T-helper 22 cell (primary cell): ENCODE data around the gene PPP1R12B.
"Not testable (repeated sequence)": the region's sequence is repeated elsewhere in the genome, so short reads cannot be mapped to it uniquely, and the experiment has no call there.

Experiments used
- DNase-seq: peaks from one replicate; pipeline ENCODE4 v3.0.0-alpha.2; 2020; ENCODE audit warnings: low read depth

Gene PPP1R12B

GRCh38 chr1:202488178-202488649 is 139.7 kb downstream of the PPP1R12B start:
- DNase-seq = not testable (repeated sequence)

- DNase-seq = not testable (repeated sequence)
Observed at GRCh38 chr1:202489101-202489500, 140.6 kb downstream of the PPP1R12B start.

GRCh38 chr1:202493112-202493511 is 144.6 kb downstream of the PPP1R12B start:
- not testable (repeated sequence) for DNase-seq

GRCh38 chr1:202498542-202498941 is 150.0 kb downstream of the PPP1R12B start:
- no peak for DNase-seq

- not testable (repeated sequence) for DNase-seq
Observed at GRCh38 chr1:202499997-202500396, 151.5 kb downstream of the PPP1R12B start.

GRCh38 chr1:202501281-202501680 is 152.8 kb downstream of the PPP1R12B start:
- DNase-seq = no peak

- no peak for DNase-seq
Observed at GRCh38 chr1:202505356-202505755, 156.9 kb downstream of the PPP1R12B start.

GRCh38 chr1:202505880-202506575 is 157.5 kb downstream of the PPP1R12B start:
- DNase-seq = not testable (repeated sequence)

GRCh38 chr1:202508863-202509262 is 160.4 kb downstream of the PPP1R12B start:
- DNase-seq = not testable (repeated sequence)

GRCh38 chr1:202513875-202514274 is 165.4 kb downstream of the PPP1R12B start:
- DNase-seq = not testable (repeated sequence)

GRCh38 chr1:202516434-202516877 is 168.0 kb downstream of the PPP1R12B start:
- no peak for DNase-seq

- DNase-seq = not testable (repeated sequence)
Observed at GRCh38 chr1:202517146-202517545, 168.6 kb downstream of the PPP1R12B start.

- DNase-seq = not testable (repeated sequence)
Observed at GRCh38 chr1:202518180-202518579, 169.7 kb downstream of the PPP1R12B start.

GRCh38 chr1:202518905-202519304 is 170.4 kb downstream of the PPP1R12B start:
- DNase-seq = not testable (repeated sequence)

GRCh38 chr1:202520129-202520856 is 171.8 kb downstream of the PPP1R12B start:
- not testable (repeated sequence) for DNase-seq

- DNase-seq = not testable (repeated sequence)
Observed at GRCh38 chr1:202520857-202521216, 172.3 kb downstream of the PPP1R12B start.

GRCh38 chr1:202521484-202521883 is 173.0 kb downstream of the PPP1R12B start:
- not testable (repeated sequence) for DNase-seq

GRCh38 chr1:202521886-202522285 is 173.4 kb downstream of the PPP1R12B start:
- DNase-seq = no peak

GRCh38 chr1:202526056-202526455 is 177.6 kb downstream of the PPP1R12B start:
- DNase-seq = not testable (repeated sequence)

GRCh38 chr1:202528096-202528722 is 179.7 kb downstream of the PPP1R12B start:
- not testable (repeated sequence) for DNase-seq

- not testable (repeated sequence) for DNase-seq
Observed at GRCh38 chr1:202530686-202531085, 182.2 kb downstream of the PPP1R12B start.

GRCh38 chr1:202531472-202531811 is 182.9 kb downstream of the PPP1R12B start:
- no peak for DNase-seq
